Left cardiac atrium (tissue), 4 donors: Measurements from ENCODE around the gene CLBA1. TPM values are rescaled to one million over a fixed set of nuclear protein-coding genes. Genes with fewer than 3 reads are reported as not detected.

Source experiments
- ATAC-seq, 2 donors: fragments of 200-7000 bp; cut with Tn5 transposase; one replicate each; pipeline ENCODE4 v1.9.1; 2020; ENCODE audit warnings: mild to moderate bottlenecking in 2 of 2, moderate library complexity in 2 of 2
- DNase-seq: peaks from one replicate; pipeline ENCODE4 v3.0.0-alpha.2; 2020
- intact Hi-C, 2 donors: fragments of 100-400 bp; cut with DNase I; formaldehyde crosslinking; loops; one replicate each; pipeline versions ENCODE4 v1.14.1 to v1.15.1; 2022 to 2023
- total RNA-seq, 2 donors: library from RNA; stranded (reverse); fragmentation: NEBNext Ultra II Directional; extraction: Animal tissue kit (Norgen Biotek cat#: 25700); gene quantifications; one replicate each; pipeline ENCODE4 v1.2.1, GENCODE V29; 2021
- donor health status: DM: no; HTN: yes; CAD: no.
- donor health status: DM: no; HTN: yes; CAD: no; lungs with severe emphysema.
- donor health status: DM: yes; HTN: yes; CAD: no.
- donor health status: Dilated cardiomyopathy.

CLBA1 gene
- total RNA-seq, 2 donors from 2014 or later: 1.9 TPM

GRCh38 chr14:104986487-104987164 lies 1.0 kb downstream of the CLBA1 start:
- intact Hi-C loops: no loop called here
- DNase-seq: no peak
- no peak for ATAC-seq

- ATAC-seq (no peak), DNase-seq (no peak)
- intact Hi-C loops: no loop called here
Observed at GRCh38 chr14:104989236-104989950, 3.8 kb downstream of the CLBA1 start.

- intact Hi-C loops: no loop called here
- DNase-seq (no peak), ATAC-seq (no peak)
Observed at GRCh38 chr14:104989951-104990303, 4.3 kb downstream of the CLBA1 start.

- ATAC-seq: no peak
- intact Hi-C loops: no loop called here
- DNase-seq: no peak
Observed at GRCh38 chr14:104991896-104992230, 6.3 kb downstream of the CLBA1 start.

GRCh38 chr14:104992501-104992900 lies 6.9 kb downstream of the CLBA1 start:
- DNase-seq (no peak), ATAC-seq (no peak)
- intact Hi-C loops: no loop called here

GRCh38 chr14:104993306-104993705 lies 7.7 kb downstream of the CLBA1 start:
- DNase-seq (no peak), ATAC-seq (no peak)
- intact Hi-C loops: no loop called here

DNA sequence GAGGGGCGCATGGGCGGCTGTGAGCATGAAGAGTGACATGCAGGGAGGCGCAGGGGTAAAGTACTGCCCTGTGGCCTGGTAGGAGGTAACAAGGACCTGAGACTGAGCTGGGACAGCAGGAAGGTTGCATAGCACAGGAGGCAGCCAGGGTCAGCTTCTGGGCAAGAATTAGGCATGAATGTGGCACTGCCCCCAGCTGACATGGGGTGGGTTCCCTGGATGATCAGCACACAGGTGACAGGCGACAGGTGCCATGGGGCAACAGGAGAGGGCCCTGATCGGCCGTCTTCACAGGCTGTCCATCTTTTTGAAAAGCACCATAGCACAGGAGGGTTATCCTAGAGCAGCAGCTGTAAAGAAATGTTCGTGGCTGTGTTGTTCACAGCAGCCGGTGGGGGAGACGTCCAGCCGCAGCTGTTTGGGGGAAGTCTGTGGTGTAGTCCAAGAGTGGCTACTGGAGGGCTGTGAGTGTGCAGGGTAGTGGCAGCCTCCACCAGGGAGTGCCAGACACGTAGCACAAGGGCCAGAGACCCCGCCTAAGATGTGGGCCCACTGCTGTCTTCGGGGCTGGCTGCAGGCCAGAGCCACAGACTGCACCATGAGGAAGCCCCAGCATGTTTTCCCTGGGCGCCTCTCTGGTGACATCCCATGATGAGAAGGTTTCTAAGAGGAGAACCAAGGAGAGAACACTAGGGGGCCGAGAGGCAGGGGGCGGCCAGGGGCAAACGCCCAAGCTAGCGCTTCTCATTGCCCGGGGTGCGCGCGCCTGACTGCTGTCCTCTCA lies 8.4 kb downstream of the CLBA1 start:
- intact Hi-C loops: no loop called here
- no peak for ATAC-seq

GRCh38 chr14:104994978-104995377 lies 9.4 kb downstream of the CLBA1 start:
- intact Hi-C loops: no loop called here
- DNase-seq (no peak), ATAC-seq (no peak)

More for the DNA sequence above, 8.4 kb downstream of the CLBA1 start:
- no peak for DNase-seq

- DNase-seq (no peak), ATAC-seq (no peak)
- intact Hi-C loops: no loop called here
Observed at GRCh38 chr14:104996032-104996431, 10.4 kb downstream of the CLBA1 start.

DNA sequence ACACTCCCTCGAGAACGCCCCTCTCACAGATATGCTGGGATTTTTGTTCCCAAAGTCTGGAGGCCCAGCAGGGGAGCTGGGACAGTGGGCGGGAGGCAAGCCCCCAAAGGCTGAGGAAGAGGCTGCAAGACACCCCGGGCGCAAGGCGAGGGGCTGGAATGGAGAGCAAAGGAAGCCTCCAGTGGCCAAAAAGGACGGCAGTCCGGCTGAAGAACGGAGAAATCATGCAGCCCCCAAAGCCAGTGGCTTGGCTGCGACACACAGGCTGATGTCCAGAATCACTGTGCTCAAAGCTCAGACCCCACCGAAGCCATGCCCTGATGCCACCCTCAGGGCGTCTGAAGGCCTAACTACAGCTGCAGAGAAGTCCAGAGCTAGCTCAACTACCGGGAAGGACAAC lies 10.9 kb downstream of the CLBA1 start:
- intact Hi-C loops: no loop called here
- no peak for DNase-seq
- no peak for ATAC-seq

DNA sequence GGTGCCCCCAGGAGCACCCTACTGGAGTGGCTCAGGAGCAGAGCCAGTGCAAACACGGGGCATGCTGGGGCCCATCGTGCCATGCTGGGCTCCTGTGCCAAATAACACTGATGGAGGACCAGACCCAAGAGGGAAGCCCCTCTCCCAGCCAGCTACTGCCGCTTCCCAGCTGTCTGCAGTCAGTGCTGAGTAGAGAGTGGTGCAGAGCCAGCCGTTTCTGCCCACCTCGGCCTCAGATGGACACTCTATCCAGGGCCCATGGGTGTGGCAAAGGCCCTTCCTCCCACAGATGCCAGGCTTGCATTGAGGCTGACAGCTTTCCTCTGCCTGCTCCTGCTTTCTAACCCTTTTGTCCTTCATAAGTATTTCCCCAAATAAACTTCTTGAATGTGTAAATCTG lies 13.2 kb downstream of the CLBA1 start:
- intact Hi-C loops: no loop called here

DNA sequence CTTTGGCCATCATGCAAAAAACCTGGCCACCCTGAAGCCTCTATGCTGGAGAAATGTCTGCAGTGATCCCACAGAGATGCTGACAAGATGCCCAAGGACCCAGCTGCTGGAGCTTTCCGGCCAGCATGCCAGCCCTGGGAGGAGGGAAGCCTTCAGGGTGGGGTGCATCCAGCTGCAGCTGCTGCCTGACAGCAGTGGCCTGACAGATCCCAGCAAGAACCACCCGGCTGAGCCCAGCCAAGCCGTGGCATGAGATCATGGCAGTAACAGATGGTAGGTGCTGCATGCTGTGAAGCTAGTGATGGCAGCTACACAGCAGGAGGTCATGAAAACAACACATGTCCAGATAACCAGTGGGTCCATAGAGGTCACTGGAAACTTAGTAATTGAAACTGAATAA lies 13.8 kb downstream of the CLBA1 start:
- intact Hi-C loops: no loop called here
- ATAC-seq: no peak
- DNase-seq: no peak

More for the DNA sequence above, 13.2 kb downstream of the CLBA1 start:
- DNase-seq (no peak), ATAC-seq (no peak)

DNA sequence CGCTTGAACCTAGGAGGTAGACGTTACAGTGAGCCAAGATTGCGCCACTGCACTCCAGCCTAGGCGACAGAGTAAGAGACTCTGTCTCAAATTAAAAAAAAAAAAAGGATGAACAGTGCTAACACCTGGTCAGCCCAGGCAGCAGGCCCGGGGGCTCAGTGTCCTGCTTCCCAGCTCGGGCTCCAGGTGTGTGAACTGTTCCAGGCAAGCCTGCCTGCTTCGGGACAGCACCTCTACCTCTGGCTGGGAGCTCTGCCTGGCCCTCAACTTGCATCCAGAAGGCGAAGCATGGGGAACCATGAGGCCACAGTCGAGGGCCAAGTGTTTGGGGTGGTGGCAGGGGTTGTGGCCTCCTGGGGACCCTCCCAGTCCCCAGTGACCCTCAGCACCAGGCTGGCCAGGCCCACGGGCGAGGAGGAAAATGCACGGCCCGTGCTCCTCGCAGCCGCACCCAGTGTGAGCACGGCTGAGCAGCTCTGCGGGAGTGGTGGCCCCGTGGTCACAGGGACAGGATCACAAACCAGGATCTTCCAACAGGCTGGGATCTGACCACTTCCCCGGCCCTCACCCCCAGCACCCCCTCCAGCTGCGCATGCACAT lies 19.8 kb downstream of the CLBA1 start:
- ATAC-seq (peak in 1 of 2 donors; percentile 39), DNase-seq (no peak)
- intact Hi-C loops: no loop called here

- intact Hi-C loops: no loop called here
- DNase-seq: no peak
Observed at GRCh38 chr14:105005929-105006830, 20.6 kb downstream of the CLBA1 start.

GRCh38 chr14:105006831-105007592 lies 21.4 kb downstream of the CLBA1 start:
- intact Hi-C loops: no loop called here
- DNase-seq (no peak), ATAC-seq (no peak)

More at GRCh38 chr14:105005929-105006830, 20.6 kb downstream of the CLBA1 start:
- ATAC-seq: peak; percentile 23 to 25

- no peak for DNase-seq
- intact Hi-C loops: no loop called here
- ATAC-seq: no peak
Observed at GRCh38 chr14:105007593-105008264, 22.1 kb downstream of the CLBA1 start.

DNA sequence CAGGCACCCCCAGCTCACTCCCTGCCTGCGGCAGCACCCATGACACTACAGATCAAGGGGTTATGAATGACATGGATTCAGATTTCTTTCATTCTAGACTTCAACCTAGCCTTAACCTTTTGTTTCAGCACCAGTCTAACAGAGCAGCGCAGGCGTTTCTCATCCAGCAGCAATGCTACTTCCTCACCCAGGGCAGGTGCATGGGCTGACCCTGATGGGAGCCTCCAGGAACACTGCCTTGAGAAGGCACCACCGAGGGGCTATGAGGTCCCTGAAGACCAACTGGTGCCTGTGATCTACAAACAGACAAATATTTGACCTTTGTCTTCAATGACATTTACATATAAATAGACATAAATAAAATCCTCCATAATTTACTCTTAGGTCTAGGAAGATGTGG lies 24.5 kb downstream of the CLBA1 start:
- DNase-seq (no peak), ATAC-seq (no peak)
- intact Hi-C loops: no loop called here

DNA sequence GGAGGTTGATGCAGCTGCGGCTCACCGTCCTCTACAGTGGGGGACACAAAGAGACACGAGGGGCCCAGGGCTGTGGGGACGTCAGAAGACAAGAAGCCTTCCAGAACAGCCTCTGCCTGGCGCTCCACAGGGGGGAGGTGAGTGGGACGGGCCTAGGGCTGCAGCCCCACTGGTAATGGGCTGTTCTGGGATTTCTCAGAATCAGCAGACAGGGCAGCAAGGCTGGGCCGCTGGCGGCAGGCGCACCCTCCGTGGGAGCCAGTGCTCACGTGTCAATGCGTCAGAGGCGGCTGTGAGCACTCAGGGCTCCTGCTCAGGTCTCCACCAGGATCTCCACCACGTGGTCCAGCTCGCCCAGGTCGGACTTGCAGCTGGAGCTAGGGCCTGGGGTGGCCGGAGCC lies 25.3 kb downstream of the CLBA1 start:
- intact Hi-C loops: no loop called here
- ATAC-seq (no peak), DNase-seq (no peak)
